ENCODE results near the gene DCN.
A peak's percentile ranks its signal among the peaks of the same experiment; 100 is the strongest.

The DCN gene

GRCh38 chr12:91139286-91139685 lies 43.3 kb downstream of the DCN start:
- DNase-seq (ENCODE audit: low spot score) (no peak), FAIRE-seq (no peak)

DNA sequence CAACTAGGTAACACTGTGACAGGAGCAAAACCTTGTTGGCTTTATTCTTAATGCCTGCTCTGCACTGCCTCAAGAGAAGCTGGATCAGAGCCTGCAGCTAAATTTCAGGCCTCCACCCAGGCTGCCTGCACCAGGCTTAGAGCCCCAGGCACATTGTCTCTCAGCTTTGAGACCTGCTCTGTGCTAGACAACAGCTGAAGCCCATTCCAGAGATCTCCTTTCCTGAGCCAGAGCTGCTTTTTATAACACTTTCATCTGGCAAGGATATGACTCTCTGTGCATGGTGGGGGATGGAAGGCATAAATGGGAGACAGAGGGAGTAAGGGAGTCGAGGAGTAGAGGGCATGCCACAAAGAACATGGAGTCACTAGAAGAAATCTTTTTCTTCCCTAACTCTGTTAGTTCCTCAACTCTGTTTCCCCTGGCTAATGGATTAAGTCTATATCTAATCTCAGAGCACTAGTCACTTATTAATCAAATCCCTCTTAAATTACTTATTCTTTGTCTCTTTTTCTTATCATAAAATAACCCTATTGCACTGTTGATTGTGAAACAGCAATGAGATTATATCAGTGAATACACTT lies 44.2 kb downstream of the DCN start:
- FAIRE-seq, result no peak
- DNase-seq (ENCODE audit: low spot score), result no peak

- DNase-seq (ENCODE audit: low spot score), result peak; percentile 5
- no peak for FAIRE-seq
Measured at GRCh38 chr12:91133871-91134270, 48.7 kb downstream of the DCN start.

GRCh38 chr12:91129662-91130362 lies 52.8 kb downstream of the DCN start:
- DNase-seq (ENCODE audit: low spot score) (no peak), FAIRE-seq (no peak)

- peak; percentile 56 for DNase-seq (ENCODE audit: low spot score)
Measured at GRCh38 chr12:91127751-91128150, 54.9 kb downstream of the DCN start.

DNA sequence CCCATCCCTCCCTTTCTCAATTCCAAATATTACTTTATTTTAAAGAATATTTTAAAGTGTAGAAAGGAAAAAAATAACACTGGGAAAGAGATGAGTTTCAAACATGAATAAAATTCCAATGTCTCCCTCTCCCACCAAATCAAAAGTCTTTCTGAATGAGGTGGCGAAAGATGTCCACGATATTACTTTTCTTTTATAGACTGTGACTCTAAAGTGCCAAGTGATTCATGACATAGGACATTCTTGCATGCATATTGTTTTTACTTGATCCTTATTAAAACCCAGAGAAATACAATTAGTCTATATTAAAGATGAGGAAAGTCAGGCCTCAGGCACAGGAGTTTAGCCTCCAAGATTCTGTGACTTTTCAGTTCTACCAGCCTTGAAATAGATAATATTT lies 55.3 kb downstream of the DCN start:
- DNase-seq (ENCODE audit: low spot score) (no peak), FAIRE-seq (no peak)

More at GRCh38 chr12:91127751-91128150, 54.9 kb downstream of the DCN start:
- no peak for FAIRE-seq

GRCh38 chr12:91126516-91126915 lies 56.1 kb downstream of the DCN start:
- DNase-seq (ENCODE audit: low spot score) (no peak), FAIRE-seq (no peak)

DNA sequence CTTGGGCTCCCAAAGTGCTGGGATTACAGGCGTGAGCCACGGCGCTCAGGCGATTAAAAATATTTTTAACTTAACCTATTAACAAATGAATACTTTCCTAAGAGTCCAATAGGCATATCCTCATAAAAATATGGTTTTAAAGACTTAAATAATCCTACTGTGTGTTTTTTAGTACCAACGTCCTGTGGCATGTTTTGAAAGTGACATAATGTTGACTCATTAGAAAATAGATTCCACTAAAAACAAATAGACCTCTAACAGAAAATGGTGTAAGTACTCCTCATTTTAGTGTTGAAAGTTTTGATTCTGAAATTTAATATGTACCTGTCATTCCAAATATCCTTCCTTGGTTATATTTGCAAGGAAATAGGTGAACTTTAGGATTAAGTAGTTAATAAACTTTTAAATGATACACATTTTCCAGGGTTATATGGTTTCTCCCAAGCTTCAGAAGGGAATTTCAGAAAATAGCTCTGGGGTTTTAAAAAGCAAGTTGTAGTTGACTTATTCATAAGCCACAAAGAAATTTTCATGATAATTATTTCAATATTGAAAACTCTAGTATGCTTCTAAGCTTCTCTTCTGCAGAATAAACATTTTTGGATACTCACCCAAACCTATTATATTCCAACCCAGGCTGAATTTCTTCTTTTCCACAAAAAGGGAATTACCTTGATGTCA lies 59.2 kb downstream of the DCN start:
- DNase-seq (ENCODE audit: low spot score) (no peak), FAIRE-seq (no peak)

- FAIRE-seq, result no peak
- DNase-seq (ENCODE audit: low spot score), result no peak
Measured at GRCh38 chr12:91120781-91121180, 61.8 kb downstream of the DCN start.

GRCh38 chr12:91119089-91119488 lies 63.5 kb downstream of the DCN start:
- DNase-seq (ENCODE audit: low spot score), result no peak
- no peak for FAIRE-seq

- FAIRE-seq (peak; percentile 61), DNase-seq (ENCODE audit: low spot score) (peak; percentile 15)
Measured at GRCh38 chr12:91113621-91114020, 69.0 kb downstream of the DCN start.

GRCh38 chr12:91111366-91112325 lies 71.0 kb downstream of the DCN start, which contains the start of gene LUM:
LUM (minus strand) TSS chr12:91111494; CDS start chr12:91108979, 2,515 bp downstream.
- FAIRE-seq (no peak), DNase-seq (ENCODE audit: low spot score) (no peak)

GRCh38 chr12:91110311-91110924 lies 72.2 kb downstream of the DCN start:
- FAIRE-seq (no peak), DNase-seq (ENCODE audit: low spot score) (no peak)

- DNase-seq (ENCODE audit: low spot score), result no peak
- FAIRE-seq, result no peak
Measured at GRCh38 chr12:91109581-91110310, 72.9 kb downstream of the DCN start.

GRCh38 chr12:91109148-91109564 lies 73.5 kb downstream of the DCN start:
- FAIRE-seq (peak; percentile 48), DNase-seq (ENCODE audit: low spot score) (peak; percentile 44)

- FAIRE-seq (no peak), DNase-seq (ENCODE audit: low spot score) (no peak)
Measured at GRCh38 chr12:91108196-91108755, 74.3 kb downstream of the DCN start.

GRCh38 chr12:91106283-91106682 lies 76.3 kb downstream of the DCN start:
- FAIRE-seq, result no peak

DNA sequence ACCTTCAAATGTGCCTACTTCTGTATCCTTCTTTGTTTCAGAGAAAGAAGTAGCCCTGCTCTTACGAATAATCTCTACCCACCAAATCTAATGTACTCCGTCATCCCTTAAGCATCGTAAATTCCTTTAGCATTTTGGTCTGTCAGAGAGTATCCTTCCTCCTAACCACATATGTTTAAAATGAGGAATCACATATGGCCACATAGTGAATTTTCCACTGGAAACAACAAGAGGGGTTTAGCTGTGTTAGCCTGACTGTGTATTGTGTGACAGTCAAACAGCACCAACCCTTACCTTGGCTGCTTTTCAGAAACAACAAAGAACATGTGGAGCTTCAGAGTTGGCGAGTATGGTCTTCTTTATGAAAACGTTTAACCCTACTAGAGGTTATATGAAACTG lies 76.8 kb downstream of the DCN start:
- DNase-seq (ENCODE audit: low spot score) (no peak), FAIRE-seq (no peak)

More at GRCh38 chr12:91106283-91106682, 76.3 kb downstream of the DCN start:
- no peak for DNase-seq (ENCODE audit: low spot score)

GRCh38 chr12:91104812-91105466 lies 77.7 kb downstream of the DCN start:
- FAIRE-seq (no peak), DNase-seq (ENCODE audit: low spot score) (no peak)
